Activated CD4-positive, alpha-beta T cell treated with anti-CD3 and anti-CD28 coated beads, Interleukin-2, amount 50 U/mL, for 16 hours (primary cell): ENCODE results near the gene SMYD3.

Experiments
- DNase-seq: peaks from one replicate; pipeline ENCODE4 v3.0.0-alpha.2; 2020

The SMYD3 gene

DNA sequence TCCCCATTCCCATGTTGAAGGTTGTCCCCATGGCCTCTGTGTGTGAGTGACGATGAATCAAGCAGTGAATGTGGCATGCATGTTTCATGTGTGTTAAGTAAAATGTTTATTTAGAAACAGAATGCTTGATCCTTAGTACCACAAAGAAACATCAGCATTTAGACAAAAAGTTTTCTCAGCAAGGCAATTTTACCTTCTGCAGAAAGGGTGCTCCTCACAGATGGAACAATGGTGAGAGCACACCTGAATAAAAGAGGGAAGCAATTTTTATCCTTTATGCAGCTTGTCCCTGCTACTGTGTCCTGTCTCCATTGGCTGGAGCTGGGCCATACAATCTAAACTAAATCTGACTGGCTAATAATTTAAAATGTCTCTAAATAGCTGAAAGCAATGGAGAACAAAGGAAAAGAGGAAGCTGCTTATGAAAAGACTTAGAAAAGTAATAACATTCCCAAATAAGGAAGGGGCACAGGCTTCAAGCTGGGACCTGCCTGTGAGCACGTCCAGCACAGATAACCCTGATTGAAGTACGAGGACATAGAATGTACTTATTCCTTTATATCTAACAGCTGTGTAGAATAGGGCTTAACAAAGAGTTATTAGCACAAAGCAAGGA, 8.4 kb upstream of the SMYD3 start:
- no peak for DNase-seq

DNA sequence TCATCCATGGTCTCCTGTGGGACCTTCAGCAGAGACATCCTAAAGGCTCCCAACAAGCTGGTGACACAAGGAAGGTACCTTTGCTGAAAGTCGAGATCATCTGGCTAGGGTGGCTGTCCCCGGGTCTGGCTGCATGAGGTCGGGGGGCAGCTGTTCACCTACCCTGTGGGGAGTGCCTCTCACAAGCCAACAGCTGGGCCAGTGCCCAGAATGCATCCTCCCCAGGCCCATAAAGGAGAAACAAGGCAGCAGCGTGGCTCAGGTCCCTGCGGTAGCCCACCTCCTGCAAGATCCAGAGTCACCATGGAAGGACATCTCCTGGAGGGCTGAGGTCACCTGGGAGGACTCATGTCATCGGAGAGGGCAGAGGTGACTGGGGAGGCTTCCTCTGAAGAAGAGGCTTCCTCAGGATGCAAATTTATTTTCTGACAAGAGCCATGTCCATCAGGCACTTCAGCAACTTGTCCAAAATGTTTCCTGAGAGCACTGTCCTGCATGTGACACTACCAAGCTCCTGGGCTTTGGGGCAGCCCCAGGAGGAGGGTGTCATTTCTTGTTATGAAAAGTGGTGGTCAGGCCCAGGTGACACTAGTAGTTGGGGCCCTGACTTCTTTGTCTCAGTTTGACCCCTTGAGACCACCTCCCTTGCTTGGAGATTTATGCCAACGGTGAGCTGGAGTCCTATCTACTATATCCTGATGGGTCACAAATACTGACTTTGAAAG, 6.7 kb upstream of the SMYD3 start:
- DNase-seq: no peak

DNA sequence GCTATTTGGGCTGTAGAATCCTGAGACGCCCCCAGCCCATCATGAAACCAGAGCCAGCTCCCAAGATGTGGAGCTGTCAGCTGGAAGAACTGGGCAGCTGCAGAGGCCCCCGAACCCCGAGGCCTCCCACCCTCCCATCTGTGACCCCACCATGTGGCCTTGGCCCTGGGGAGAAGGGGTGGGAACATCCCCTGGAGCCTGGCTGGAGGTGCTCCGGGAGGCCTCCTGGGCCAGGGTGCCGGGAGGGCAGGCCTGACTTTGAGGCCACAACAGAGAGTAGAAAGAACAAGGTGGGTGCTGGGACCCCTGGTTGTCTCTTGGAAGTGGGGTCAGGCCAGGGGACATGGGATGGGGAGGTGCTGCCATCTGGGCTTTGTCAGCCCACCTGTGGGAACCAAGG, 6.0 kb upstream of the SMYD3 start:
- DNase-seq: no peak

DNA sequence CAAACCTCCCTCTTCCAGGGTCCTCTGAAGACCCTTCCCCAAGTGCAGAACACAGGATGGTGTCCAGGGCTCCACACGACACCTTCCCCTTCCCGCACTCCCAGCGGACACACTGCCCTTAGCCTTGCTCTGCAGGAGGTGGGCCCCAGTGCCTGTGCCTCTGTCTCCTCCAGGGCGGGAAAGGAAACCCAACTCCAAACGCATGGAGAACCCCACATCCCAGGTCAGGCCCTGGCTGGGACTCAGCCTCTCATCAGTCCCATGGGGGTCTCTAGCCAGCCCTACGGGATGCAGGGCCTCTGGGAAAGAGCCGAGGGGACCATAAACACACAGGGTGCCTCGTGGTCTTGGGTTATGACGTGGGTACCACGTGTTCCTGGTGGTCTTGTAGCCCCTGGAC, 5.6 kb upstream of the SMYD3 start:
- DNase-seq: no peak

DNA sequence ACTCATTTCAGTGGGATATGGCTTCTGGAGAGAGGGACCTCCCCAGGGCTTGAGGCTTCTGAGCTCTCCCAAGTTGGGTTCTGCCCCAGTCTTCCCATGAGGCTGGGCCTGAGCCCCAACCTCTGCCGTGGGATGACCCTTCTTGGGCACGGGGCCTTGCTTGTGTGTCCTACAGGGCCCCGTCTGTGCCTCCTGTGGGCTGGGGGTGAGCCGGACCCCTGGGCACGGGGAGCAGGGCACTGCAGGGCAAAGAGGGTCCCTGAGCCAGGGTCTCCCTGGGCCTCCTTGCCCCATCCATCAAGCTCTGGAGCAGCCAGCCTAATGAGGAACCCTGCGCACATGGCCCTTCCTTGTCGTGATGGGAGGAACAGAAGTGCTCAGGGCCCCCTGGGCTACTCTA, 5.2 kb upstream of the SMYD3 start:
- DNase-seq: no peak

DNA sequence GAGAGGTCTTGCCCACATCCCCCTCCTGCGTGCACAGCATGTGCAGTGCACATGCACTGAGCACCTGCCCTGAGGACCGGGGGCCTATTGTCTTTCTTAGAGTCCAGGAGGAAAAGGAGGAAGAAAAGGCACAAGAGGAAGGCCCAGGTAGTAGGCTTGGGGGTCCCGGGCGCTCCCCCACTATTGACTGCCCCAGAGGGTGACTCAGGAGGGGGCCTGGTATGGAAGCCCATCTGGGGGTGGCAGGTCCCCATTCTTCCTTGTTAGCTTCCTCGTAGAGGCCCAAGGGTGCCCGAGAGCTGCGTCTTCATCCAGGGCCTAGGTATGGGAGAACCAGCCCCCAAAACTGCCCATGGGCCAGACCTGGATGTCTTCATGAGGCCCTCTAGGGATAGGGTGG, 4.1 kb upstream of the SMYD3 start:
- DNase-seq: no peak

DNA sequence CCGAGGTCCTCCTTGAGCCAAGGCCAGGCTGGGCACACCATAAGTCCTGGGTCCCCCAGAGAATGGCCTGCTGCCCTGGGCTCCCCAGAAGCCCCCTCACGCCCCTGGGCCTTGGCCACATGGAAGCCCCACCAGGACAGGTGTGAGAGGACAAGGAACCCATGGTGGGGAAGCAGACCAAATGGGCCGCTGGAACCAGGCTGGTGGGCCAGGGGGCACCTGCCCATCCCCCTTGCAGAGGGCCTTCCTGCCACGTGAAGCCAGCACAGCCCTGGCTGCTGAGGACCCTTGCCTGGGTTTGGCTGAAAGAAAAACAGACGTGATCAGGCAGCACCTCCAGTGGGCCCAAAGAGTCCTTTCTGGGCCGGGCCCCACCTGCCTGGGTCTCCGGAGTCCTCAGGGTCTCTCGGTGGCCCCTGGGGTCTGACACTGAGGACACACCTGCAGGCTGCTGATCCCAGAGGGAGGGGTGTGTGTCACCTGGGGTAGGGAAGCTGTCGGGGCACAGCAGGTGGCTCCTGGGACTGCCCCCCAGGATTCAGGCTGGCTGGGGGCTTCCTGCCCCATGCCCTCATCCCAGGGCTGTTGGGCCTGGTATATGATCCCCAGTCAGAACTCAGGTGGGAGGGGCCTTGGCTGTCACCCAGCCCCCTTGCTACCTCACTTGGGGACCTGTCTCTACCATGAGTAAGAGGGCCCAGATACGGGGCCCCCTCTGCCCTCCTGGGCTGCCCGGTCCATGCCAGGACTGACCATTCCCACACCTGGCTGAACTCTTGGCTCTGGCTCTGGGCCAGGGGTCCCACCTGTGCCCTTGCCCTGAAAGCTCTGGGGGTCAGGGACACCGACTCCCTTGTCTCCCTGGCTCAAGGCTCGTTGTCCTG, 3.3 kb upstream of the SMYD3 start:
- DNase-seq: no peak

DNA sequence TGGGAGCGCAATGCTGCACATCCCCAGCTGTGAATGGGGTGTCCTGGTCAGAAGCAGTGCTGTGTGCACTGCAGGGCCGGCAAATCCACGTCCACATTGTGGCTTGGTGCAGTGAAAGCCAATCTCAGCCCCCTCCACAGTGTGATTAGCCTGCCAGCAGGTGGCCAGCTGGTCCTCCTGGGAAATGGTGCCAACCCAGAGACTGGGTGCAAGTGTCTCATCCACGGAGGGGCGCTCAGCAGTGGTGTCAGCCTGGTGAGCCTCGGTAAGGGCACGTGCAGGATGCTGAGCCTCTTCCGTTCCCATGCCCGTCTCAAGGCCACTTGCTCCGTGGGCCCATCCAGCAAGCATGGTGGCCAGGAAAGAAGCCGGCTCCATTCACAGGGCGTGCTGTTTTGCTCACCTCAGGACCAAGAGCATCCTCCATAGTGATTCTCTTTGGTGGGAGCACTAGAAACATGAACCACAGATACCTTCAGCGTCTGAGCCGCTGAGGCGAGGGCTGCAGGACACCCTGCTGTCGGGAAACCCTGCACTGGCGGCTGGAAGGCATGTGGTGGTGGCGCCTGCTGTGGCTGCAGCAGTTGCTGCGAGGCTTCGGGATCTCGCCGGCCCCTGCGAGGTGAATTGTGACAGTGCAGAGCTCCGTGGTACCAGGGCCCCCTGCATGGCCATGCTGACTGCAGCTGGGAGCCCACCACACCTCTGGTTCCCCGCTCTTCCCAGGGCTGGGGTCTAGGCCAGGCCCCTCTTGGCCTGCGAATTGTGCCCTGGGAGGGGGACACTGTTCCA, 2.0 kb upstream of the SMYD3 start:
- DNase-seq: no peak

DNA sequence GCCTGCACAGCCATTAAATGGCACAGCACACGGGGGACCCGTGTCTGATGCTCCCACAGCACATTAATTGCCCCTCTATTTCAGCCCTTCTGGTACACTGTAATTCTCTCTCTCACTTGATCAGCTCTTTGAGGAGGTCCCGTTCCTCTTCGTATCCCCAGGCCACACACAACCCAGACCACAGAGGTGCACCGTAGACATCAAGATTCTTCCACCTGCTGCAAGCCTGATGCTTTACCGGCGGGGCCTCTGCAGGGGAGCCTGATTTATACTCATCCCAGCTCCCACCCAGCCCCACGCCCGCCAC, 759 bp downstream of the SMYD3 start:
- peak; percentile 16 for DNase-seq

DNA sequence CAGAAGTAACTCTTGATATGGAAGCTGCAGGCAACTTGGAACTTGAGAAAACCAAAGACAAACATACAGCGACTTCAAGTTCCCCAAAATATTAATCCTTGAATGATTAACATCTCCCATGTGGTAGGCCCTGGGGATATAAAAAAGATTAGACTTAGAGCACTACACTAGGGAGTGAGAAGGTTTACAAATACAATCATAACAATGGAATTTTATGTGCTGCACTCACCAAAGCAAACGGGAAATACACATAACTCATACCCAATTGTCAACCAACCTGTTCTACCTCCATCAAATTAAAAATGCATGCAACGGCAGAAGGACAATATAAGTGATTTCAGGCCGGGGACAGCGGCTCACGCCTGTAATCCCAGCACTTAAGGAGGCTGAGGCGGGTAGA, 3.7 kb downstream of the SMYD3 start:
- no peak for DNase-seq

DNA sequence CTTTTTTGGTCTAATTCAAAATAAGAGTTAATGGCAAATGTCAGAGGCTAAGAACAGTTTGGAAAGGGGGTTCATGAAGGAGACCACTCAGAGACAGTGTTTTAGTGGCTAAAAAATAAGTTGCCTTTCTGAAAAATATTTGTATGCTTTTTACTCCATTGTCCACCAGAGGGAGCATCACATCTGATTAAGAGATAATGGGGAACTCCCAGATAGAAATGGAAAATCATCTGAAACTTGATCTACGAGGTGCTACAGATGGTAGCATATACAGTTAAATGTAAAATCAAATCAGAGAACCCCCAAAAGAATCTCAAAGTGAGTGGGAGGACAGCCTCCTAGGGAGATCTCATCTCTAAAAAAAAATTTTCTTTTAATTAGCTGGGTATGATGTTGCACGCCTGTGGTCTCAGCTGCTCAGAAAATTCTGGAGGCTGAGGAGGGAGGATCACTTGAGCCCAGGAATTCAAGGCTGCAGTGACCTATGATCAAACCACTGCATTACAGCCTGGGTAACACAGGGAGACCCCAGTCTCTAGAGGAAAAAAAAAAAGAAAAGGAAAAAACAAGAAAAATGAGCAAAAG, 9.7 kb downstream of the SMYD3 start:
- peak; percentile 67 for DNase-seq

DNA sequence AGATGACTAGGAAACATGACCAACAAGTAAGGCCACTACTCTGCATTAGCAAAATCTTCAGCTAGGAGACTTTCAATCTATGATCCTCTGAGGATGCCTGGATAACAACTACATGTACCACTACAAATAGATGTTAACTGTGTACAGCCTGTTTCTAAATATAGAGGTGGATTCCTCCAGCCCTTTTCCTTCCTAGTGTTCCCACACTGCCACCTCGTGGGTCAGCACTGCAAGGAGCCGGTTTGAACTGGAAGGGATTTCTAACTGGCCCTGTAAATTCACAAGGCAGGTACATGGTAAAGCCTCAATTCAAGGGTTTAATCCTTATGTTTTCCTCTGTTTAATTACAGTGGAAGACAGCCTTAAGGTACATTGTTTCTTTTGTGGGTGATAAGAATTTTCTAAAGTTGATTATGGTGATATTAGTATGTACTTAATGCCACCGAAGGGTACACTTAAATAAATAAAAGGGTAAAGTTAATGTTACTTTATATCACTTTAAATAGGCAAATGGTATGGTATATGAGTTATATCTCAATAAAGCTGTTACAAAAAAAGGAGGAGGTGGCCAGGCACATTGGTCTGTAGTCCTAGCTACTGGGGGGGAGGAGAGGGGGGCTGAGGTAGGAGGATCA, 14.4 kb downstream of the SMYD3 start:
- DNase-seq: peak; percentile 50

DNA sequence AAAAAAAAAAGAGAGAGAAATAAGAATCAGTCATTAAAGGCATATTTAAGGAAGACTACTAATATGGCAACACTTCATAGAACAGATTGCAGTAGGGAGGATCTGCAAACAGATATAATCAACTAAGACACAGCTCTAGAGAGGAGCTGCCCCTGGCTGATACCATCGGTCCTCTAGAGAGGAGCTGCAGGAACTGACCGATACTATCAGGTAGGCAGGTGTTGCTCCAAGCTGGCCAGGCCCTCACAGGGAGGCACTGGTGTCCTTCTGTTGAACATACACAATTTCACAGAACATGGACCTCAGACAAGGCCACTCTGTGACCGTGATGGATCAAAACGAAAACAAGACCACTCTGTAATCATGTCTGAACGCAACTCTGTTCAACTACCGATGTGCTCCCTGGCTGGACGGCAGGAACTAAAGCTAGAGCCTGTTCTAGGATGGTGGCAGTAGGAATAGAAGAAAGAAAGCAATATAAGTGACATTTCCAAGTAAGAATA, 15.5 kb downstream of the SMYD3 start:
- DNase-seq: no peak

DNA sequence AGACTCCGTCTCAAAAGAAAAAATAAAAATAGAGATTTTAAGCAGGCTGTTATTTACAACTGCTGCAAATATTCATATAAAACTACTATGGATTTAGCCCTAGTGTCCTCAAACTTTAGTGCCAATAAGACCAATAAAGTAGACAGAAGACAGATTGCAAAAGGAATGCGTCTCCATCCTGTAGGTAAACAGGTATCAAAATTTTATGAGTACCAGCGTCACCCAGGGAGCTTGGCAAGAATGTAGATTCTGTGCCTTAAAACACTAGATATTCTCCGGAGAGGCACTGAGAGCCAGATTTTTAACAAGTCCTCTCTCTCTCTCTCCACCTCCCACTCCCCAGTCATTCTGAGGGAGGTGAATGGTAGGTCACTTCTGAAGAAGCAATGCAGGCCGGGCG, 18.4 kb downstream of the SMYD3 start:
- no peak for DNase-seq

DNA sequence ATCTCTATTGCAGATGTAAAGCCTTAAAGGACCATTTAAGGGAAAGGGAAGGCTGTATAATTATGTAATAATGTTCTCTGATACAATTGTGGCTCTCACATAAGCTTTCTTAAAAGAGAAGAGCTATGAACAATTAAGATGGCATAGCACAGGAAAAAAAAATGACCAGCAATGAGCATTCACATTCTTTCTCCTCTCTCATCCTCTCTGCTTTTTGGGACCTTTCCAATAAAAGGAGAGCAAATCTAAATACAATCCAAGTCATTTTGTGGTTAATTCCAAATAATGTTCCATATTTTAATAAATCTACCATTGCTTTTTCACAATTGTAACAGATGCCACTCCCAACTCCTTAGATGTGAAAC, 23.5 kb downstream of the SMYD3 start:
- DNase-seq: no peak

DNA sequence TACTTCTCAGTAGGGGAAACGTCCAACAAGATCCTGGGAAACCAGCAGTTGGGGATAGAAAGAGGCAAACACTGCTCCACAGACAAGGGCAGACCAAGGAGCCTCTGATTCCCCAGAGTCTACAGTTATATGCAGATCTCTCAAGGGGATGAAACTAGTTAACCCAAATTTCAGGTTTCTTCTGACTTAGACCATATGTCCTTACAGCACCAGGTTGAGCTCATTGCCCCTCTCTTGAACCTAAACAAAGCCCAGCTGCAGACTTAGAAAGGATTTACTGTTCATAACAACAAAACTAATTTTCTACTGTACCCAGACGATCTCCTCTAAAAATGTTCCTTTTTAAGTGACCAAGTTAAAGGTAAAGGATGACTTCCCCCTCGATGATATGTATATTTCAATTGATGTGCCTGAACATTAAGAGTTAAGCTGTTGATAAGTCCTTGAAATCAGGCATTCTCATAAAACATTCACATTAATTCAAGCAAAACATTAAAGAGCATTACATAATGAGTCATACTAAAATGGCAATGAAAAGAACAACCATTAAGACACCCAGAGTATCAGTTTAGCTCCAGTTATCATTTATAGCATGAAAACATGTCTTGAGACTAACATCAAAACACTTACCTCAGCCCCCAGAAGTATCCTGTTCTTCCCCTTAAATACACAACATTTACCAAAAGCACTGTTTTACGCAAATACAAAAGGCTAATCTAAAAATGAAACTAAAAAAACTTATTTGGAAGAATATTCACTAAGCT, 24.1 kb downstream of the SMYD3 start:
- DNase-seq: no peak

DNA sequence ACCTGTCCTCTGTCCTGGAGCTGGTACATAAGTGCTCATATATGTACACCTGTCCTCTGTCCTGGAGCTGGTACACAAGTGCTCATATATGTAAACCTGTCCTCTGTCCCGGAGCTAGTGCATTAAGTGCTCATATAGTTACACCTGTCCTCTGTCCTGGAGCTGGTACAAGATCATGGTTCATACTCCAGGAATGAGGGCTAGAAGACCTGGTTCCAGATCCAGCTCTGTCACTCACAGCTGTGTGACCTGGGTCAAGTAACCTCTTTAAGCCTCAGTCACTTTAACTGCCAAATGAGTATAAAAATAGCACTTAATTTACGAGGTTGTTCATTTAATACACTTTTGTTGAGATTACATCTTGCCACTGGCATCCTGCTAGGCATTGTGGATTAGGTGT, 28.0 kb downstream of the SMYD3 start:
- DNase-seq: no peak

DNA sequence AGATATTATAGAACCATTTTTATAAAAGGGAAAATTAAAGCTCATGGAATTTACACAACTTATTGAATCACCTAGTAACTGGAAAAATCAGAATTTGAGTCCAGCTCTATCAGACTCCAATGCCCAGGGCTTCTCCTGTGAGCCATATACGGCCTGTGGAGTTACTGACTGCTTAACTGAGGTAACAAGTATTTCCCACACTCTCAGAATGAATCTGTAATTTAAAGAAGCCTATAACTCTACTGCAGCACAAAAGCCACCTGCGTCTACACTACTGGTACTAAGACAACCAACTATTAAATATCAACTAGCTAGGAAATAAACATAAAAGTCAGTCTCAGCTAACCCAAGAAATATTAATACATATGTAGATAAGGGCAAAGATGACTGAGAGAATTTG, 29.4 kb downstream of the SMYD3 start:
- DNase-seq: peak; percentile 14

DNA sequence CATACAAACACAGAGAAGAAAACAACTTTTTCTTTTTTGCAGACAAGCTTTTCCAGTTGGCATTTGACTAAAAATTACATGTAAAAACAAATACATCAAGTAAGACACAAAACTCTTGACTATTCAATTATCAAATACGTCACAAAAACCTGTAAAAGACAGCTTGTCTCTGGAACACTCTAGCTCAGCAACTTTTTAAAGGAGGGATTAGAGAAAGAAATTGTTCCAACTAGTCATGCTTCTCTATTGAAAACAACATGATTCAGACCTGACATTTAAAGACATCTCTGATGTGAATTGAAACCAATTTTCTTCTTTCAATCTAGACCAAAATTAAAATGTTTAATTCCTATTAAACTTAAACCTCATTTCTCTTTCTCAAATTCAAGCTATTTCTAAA, 30.3 kb downstream of the SMYD3 start:
- DNase-seq: peak; percentile 28

DNA sequence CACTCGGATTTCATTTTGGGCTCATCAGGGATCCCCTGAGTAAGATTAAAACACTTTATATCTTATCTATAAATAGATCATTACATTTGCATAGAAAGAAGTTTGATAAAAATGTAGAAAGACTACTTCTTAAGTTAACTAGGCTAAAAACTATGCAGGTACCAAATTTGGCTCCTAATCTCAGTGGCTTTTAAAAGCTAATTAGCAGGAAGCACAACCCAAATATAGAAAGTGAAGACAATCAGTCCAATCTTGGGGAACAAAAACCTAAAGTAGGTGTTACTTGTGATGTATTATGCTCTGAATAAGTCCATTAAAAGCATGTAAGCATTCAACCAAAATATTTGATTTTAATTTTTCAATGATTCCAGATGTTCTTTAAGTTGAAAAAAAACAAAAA, 35.4 kb downstream of the SMYD3 start:
- DNase-seq: no peak

DNA sequence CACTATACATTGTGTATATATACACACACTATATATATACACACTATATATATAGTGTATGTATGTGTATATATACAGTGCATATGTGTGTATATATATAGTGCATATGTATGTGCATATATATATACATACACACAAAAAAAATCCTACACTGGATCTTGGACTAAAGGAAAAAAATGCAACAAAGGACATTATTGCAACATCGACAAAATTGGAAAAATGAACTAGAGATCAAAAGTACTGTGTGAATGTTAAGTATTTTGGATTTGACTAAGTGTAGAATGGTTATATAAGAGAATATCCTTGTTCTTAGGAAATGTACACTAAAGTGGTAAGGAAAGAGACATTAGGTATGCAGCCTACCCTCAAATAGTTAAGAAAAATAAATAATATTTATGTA, 36.5 kb downstream of the SMYD3 start:
- no peak for DNase-seq

DNA sequence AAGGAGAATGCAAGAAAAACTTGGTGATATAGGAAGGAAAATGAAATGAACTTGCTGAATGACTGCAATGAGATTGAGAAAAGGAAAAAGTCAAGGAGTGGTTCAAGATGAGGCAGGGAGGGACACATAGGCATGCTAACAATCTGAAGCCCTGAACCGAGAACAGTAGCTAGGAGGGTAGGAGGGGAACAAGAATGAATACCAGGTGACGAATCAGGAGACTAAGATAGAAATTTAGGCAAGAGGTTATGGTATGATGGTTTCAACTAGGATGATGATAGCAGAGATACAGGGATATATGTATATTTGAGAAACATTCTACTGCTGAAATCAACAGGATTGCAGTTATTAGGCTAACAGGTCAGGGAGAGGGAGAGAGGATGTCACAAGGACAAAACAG, 44.1 kb downstream of the SMYD3 start:
- no peak for DNase-seq
